Colonic mucosa (tissue), 4 donors: Measurements from ENCODE around the gene DRG2. TPM values are rescaled to one million over a fixed set of nuclear protein-coding genes. Genes with fewer than 3 reads are reported as not detected.

Experiments
- DNase-seq: peaks from one replicate; pipeline ENCODE4 v3.0.0-alpha.2; 2020
- H3K27ac ChIP-seq: fragments of 200-600 bp; one replicate; pipeline ENCODE4 v1.8.0; 2021
- H3K27me3 ChIP-seq: fragments of 200-600 bp; one replicate; pipeline ENCODE4 v1.8.0; 2021
- H3K36me3 ChIP-seq: fragments of 200-600 bp; one replicate; pipeline ENCODE4 v1.8.0; 2021
- H3K4me1 ChIP-seq: fragments of 200-600 bp; one replicate; pipeline ENCODE4 v1.8.0; 2021; ENCODE audit warnings: mild to moderate bottlenecking
- H3K4me3 ChIP-seq: fragments of 200-600 bp; one replicate; pipeline ENCODE4 v1.8.0; 2021
- H3K9ac ChIP-seq, 2 donors: one replicate each; pipeline ENCODE4 v1.7.0; 2013; ENCODE audit warnings: control low read depth in 2 of 2, low read depth in 2 of 2, low read length in 2 of 2
- H3K9me3 ChIP-seq: fragments of 200-600 bp; one replicate; pipeline ENCODE4 v1.8.0; 2021
- CTCF ChIP-seq: fragments of 200-600 bp; IDR thresholded peaks from one replicate; pipeline ENCODE4 v1.8.0; 2022; ENCODE audit warnings: antibody characterized with exemption, mild to moderate bottlenecking
- intact Hi-C: fragments of 100-400 bp; cut with DNase I; formaldehyde crosslinking; loops from one replicate; pipeline ENCODE4 v1.14.1; 2022
- total RNA-seq, 2 donors: library from RNA; stranded (reverse); fragmentation: NEBNext Ultra II Directional in 1 of 2; extraction: Animal tissue kit (Norgen Biotek cat#: 25700) in 1 of 2; gene quantifications; one replicate each; pipeline ENCODE4 v1.2.1, GENCODE V29; 2021
- donor health status: healthy.
- donor health status: DM: no; HTN: no; CAD: no.
- donor health status: DM: no; HTN: no; CAD: no.

DRG2 gene
- total RNA-seq, 2 donors from 2014 or later, result 25.6 to 36.9 TPM

GRCh38 chr17:18065546-18065945 lies 22.2 kb upstream of the DRG2 start:
- Histone ChIP-seq H3K27me3 (no peaks in the 10 kb centered on the region), H3K4me1 (no peaks in the 10 kb centered on the region), H3K9ac (no peak overlapping the region), H3K27ac (no peak overlapping the region), H3K36me3 (peaks cover 6% of the 10 kb centered on the region), H3K9me3 (no peaks in the 10 kb centered on the region), H3K4me3 (no peak overlapping the region)
- intact Hi-C loops, result no loop called here
- TF ChIP-seq CTCF, result no peak
- DNase-seq, result no peak

DNA sequence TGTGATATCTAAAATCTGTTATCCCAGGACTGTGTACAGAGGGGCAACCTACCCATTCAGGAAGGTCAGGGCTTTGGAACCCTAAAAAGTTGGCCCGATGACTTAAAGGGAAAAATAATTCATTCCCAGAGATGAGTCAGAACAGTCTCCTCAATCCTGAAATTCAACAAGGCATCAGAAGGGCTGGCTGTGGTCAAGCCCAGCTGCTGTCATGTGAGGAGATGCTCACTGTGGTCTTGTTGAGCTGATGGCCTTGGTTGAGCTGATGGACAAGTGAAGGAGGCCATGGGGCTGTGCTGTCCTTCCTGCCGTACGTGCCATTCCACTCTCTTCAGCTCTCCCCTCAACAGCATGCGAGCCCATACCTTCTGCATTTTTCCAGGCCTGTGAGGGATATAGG lies 20.9 kb upstream of the DRG2 start:
- no peak for DNase-seq
- no peak overlapping the region for H3K9ac ChIP-seq
- intact Hi-C loops, result no loop called here
- no peaks in the 10 kb centered on the region for H3K9me3 ChIP-seq
- no peak for TF ChIP-seq CTCF
- H3K27me3 ChIP-seq, result no peaks in the 10 kb centered on the region
- no peak overlapping the region for H3K27ac ChIP-seq
- no peak overlapping the region for H3K4me3 ChIP-seq
- H3K4me1 ChIP-seq, result no peaks in the 10 kb centered on the region
- H3K36me3 ChIP-seq, result peaks cover 2% of the 10 kb centered on the region

DNA sequence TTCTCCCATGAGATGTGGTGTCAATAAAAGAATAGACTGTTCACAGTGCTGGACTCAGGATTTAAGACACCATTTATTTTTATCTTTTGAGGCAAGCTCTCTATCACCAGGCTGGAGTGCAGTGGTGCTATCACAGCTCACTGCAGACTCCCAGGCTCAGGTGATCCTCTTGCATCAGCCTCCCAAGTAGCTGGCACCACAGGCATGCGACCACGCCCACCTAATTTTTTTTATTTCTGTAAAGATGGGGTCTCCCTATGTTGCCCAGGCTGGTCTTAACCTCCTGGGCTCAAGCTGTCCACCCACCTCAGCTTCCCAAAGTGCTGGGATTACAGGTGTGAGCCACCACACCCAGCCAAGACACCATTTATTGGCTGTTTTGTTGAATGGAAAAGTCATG lies 18.6 kb upstream of the DRG2 start:
- intact Hi-C loops, result no loop called here
- TF ChIP-seq CTCF, result no peak
- no peak overlapping the region for H3K27ac ChIP-seq

DNA sequence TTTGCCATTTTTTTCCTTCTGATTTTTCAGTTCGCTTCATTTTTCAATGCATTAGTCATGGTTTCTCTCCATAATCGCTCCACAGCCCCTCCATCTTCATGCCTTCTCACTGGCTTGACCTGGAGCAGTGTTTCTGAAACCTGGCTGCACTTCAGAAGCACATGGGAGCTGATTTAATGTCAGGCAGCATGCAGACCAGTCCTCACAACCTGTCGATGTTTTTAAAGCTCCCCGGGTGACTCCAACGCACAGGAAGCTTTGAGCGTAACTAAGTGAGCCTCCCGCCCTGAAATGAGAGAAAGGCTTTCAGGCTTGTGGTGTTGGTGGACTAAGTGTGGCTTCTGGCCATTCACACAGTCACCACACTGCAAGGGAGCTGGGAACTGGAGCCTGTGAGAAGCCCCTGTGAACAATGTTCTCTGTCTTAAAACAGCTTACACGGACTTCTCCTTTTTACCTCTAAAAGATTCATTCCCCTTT lies 16.8 kb upstream of the DRG2 start:
- no peak for TF ChIP-seq CTCF
- DNase-seq, result no peak
- H3K9ac ChIP-seq, result peak overlapping the region in 1 of 2 donors; percentile 31
- H3K4me1 ChIP-seq, result no peaks in the 10 kb centered on the region
- no peaks in the 10 kb centered on the region for H3K36me3 ChIP-seq
- intact Hi-C loops, result no loop called here
- H3K27me3 ChIP-seq, result no peaks in the 10 kb centered on the region
- H3K9me3 ChIP-seq, result no peaks in the 10 kb centered on the region
- H3K27ac ChIP-seq, result no peak overlapping the region
- H3K4me3 ChIP-seq, result no peak overlapping the region

More for the DNA sequence above, 18.6 kb upstream of the DRG2 start:
- Histone ChIP-seq H3K9me3 (no peaks in the 10 kb centered on the region), H3K27me3 (no peaks in the 10 kb centered on the region), H3K9ac (no peak overlapping the region), H3K4me3 (no peak overlapping the region), H3K4me1 (no peaks in the 10 kb centered on the region), H3K36me3 (no peaks in the 10 kb centered on the region)
- DNase-seq, result no peak

GRCh38 chr17:18071751-18072150 lies 16.0 kb upstream of the DRG2 start:
- H3K9me3 ChIP-seq, result no peaks in the 10 kb centered on the region

More at GRCh38 chr17:18071751-18072150, 16.0 kb upstream of the DRG2 start:
- no peaks in the 10 kb centered on the region for H3K4me1 ChIP-seq
- no peaks in the 10 kb centered on the region for H3K27me3 ChIP-seq
- H3K27ac ChIP-seq, result no peak overlapping the region
- no peak for DNase-seq
- no peaks in the 10 kb centered on the region for H3K36me3 ChIP-seq
- no peak overlapping the region for H3K4me3 ChIP-seq
- intact Hi-C loops, result no loop called here
- no peak overlapping the region for H3K9ac ChIP-seq
- TF ChIP-seq CTCF, result no peak
